H1 (cell line): ENCODE measurements around the gene TSPAN15.

Source experiments
- CEBPB ChIP-seq: IDR thresholded peaks from 2 replicates; pipeline ENCODE4 v1.6.1; 2012; ENCODE audit warnings: low read depth, low read length
- CTCF ChIP-seq, 3 experiments: IDR thresholded peaks; 1 replicate in 2 of 3; 2 replicates in 1 of 3; pipeline versions ENCODE4 v1.5.1 to v1.6.1; 2011; ENCODE audit warnings: low read length in 3 of 3, mild to moderate bottlenecking in 3 of 3, inconsistent platforms in 2 of 3, low read depth in 1 of 3, moderate library complexity in 1 of 3; ENCODE audit not compliant: insufficient read depth in 1 of 3; ENCODE audit errors: control extremely low read depth in 1 of 3
- MAFK ChIP-seq: IDR thresholded peaks from 2 replicates; pipeline ENCODE4 v1.6.1; 2012; ENCODE audit warnings: low read depth, mild to moderate bottlenecking, improper control_type of control experiment, low read length
- POLR2A ChIP-seq, 2 experiments: IDR thresholded peaks; 1 replicate in 1 of 2; 2 replicates in 1 of 2; pipeline ENCODE4 v1.6.1; 2011; ENCODE audit warnings: low read depth in 2 of 2, low read length in 2 of 2, mild to moderate bottlenecking in 2 of 2; ENCODE audit errors: control extremely low read depth in 1 of 2
- SP2 ChIP-seq: IDR thresholded peaks from 2 replicates; pipeline ENCODE4 v1.6.1; 2012; ENCODE audit warnings: mild to moderate bottlenecking, low read length, inconsistent platforms
- TAF1 ChIP-seq: IDR thresholded peaks from 2 replicates; pipeline ENCODE4 v1.6.1; 2011; ENCODE audit warnings: mild to moderate bottlenecking, low read depth, low read length
- USF2 ChIP-seq: IDR thresholded peaks from 2 replicates; pipeline ENCODE4 v1.6.1; 2011; ENCODE audit warnings: low read length, improper control_type of control experiment

- peak; percentile 68 to 82 (median 80) for TF ChIP-seq CTCF (IDR thresholded peaks at IDR 0.05; ENCODE audit: control extremely low read depth in 1 of 3, insufficient read depth in 1 of 3, low read depth in 1 of 3, low read length in 3 of 3)
- no peak for TF ChIP-seq MAFK
- TF ChIP-seq SP2: no peak
- no peak for TF ChIP-seq CEBPB
- no peak for TF ChIP-seq TAF1
- no peak for TF ChIP-seq POLR2A (IDR thresholded peaks at IDR 0.05; ENCODE audit: control extremely low read depth in 1 of 2, low read depth in 2 of 2, low read length in 2 of 2)
- no peak for TF ChIP-seq USF2
Measured at GRCh38 chr10:69413221-69413865, 37.9 kb upstream of the TSPAN15 start.
